ENCODE data around the gene ZNF385B. TPM values are rescaled to one million over a fixed set of nuclear protein-coding genes. Genes with fewer than 3 reads are reported as not detected.

Gene ZNF385B
- total RNA-seq, 1 donor from 2014 or later = not detected

- intact Hi-C loops (cut with micrococcal nuclease) = no loop called here
- ChIA-PET POLR2A (no interaction called here), CTCF (no interaction called here)
- no peaks in the 10 kb centered on the region for H3K4me1 Mint-ChIP-seq
- no peak for DNase-seq
- no peaks in the 10 kb centered on the region for H3K36me3 Mint-ChIP-seq (ENCODE audit: low read depth)
- no peak overlapping the region for H3K27ac Mint-ChIP-seq
- H3K27me3 Mint-ChIP-seq = peaks cover 5% of the 10 kb centered on the region
- H3K4me3 Mint-ChIP-seq = no peak overlapping the region
- no peaks in the 10 kb centered on the region for H3K9me3 Mint-ChIP-seq
- ATAC-seq (ENCODE audit: low read depth) = no peak
- no peak for TF ChIP-seq CTCF (IDR thresholded peaks at IDR 0.05)
These were observed 169.4 kb downstream of the ZNF385B start for GRCh38 chr2:179692043-179692442.

GRCh38 chr2:179691235-179691634 lies 170.2 kb downstream of the ZNF385B start:
- no peak for ATAC-seq (ENCODE audit: low read depth)
- intact Hi-C loops (cut with micrococcal nuclease) = no loop called here
- no peak for TF ChIP-seq CTCF (IDR thresholded peaks at IDR 0.05)
- Mint-ChIP-seq H3K4me3 (no peak overlapping the region), H3K36me3 (ENCODE audit: low read depth) (no peaks in the 10 kb centered on the region), H3K27ac (no peak overlapping the region), H3K27me3 (peaks cover 5% of the 10 kb centered on the region), H3K9me3 (no peaks in the 10 kb centered on the region), H3K4me1 (no peaks in the 10 kb centered on the region)
- ChIA-PET POLR2A (no interaction called here), CTCF (no interaction called here)
- DNase-seq = no peak

- Mint-ChIP-seq H3K4me1 (no peaks in the 10 kb centered on the region), H3K36me3 (ENCODE audit: low read depth) (no peaks in the 10 kb centered on the region), H3K27me3 (peaks cover 2% of the 10 kb centered on the region), H3K4me3 (no peak overlapping the region), H3K9me3 (no peaks in the 10 kb centered on the region), H3K27ac (no peak overlapping the region)
- ChIA-PET POLR2A (no interaction called here), CTCF (no interaction called here)
- ATAC-seq (ENCODE audit: low read depth) (no peak), DNase-seq (no peak)
- TF ChIP-seq CTCF (IDR thresholded peaks at IDR 0.05) = no peak
- intact Hi-C loops (cut with micrococcal nuclease) = no loop called here
These were observed 174.6 kb downstream of the ZNF385B start for GRCh38 chr2:179686718-179687342.

GRCh38 chr2:179686069-179686468 lies 175.3 kb downstream of the ZNF385B start:
- H3K4me1 Mint-ChIP-seq = no peaks in the 10 kb centered on the region
- ChIA-PET POLR2A (no interaction called here), CTCF (no interaction called here)
- peaks cover 2% of the 10 kb centered on the region for H3K27me3 Mint-ChIP-seq
- H3K9me3 Mint-ChIP-seq = no peaks in the 10 kb centered on the region
- H3K36me3 Mint-ChIP-seq (ENCODE audit: low read depth) = no peaks in the 10 kb centered on the region
- TF ChIP-seq CTCF (IDR thresholded peaks at IDR 0.05) = no peak
- no peak overlapping the region for H3K27ac Mint-ChIP-seq
- no peak overlapping the region for H3K4me3 Mint-ChIP-seq
- no peak for ATAC-seq (ENCODE audit: low read depth)
- no peak for DNase-seq
- intact Hi-C loops (cut with micrococcal nuclease) = no loop called here

GRCh38 chr2:179685146-179685545 lies 176.3 kb downstream of the ZNF385B start:
- no peak overlapping the region for H3K27ac Mint-ChIP-seq
- ATAC-seq (ENCODE audit: low read depth) (no peak), DNase-seq (no peak)
- no peaks in the 10 kb centered on the region for H3K36me3 Mint-ChIP-seq (ENCODE audit: low read depth)
- H3K4me3 Mint-ChIP-seq = no peak overlapping the region
- POLR2A ChIA-PET = no interaction called here
- no peaks in the 10 kb centered on the region for H3K4me1 Mint-ChIP-seq
- no peak for TF ChIP-seq CTCF (IDR thresholded peaks at IDR 0.05)
- peaks cover 2% of the 10 kb centered on the region for H3K27me3 Mint-ChIP-seq
- intact Hi-C loops (cut with micrococcal nuclease) = no loop called here
- H3K9me3 Mint-ChIP-seq = no peaks in the 10 kb centered on the region
- CTCF ChIA-PET = no interaction called here
